H1 (cell line): Measurements from ENCODE around the gene ALDH1B1. TPM values are rescaled to one million over a fixed set of nuclear protein-coding genes. Genes with fewer than 3 reads are reported as not detected.

ENCODE experiments used
- EP300 ChIP-seq, 2 experiments: IDR thresholded peaks; 1 replicate in 1 of 2; 2 replicates in 1 of 2; pipeline ENCODE4 v1.6.1; 2011 to 2012; ENCODE audit warnings: low read depth in 2 of 2, low read length in 2 of 2, mild to moderate bottlenecking in 2 of 2, borderline replicate concordance in 1 of 2, inconsistent platforms in 1 of 2, moderate library complexity in 1 of 2
- EZH2 ChIP-seq: fragments of 200-600 bp; sonication (generic); IDR thresholded peaks from 2 replicates; pipeline ENCODE4 v1.7.1; 2012; ENCODE audit warnings: low read depth, mild to moderate bottlenecking, moderate library complexity, low read length, inconsistent platforms; ENCODE audit not compliant: severe bottlenecking
- HDAC2 ChIP-seq, 2 experiments: fragments of 300-600 bp in 1 of 2; sonication (generic) in 1 of 2; IDR thresholded peaks; 2 replicates each; pipeline ENCODE4 v1.6.1; 2011 to 2012; ENCODE audit warnings: low read depth in 2 of 2, low read length in 2 of 2, mild to moderate bottlenecking in 2 of 2, moderate library complexity in 2 of 2, borderline replicate concordance in 1 of 2, inconsistent platforms in 1 of 2
- KDM4A ChIP-seq: IDR thresholded peaks from one replicate; pipeline ENCODE4 v1.7.1; 2012; ENCODE audit warnings: low read depth, mild to moderate bottlenecking, moderate library complexity, low read length, inconsistent platforms; ENCODE audit not compliant: severe bottlenecking
- TCF12 ChIP-seq: IDR thresholded peaks from 2 replicates; pipeline ENCODE4 v1.6.1; 2011; ENCODE audit warnings: low read depth, mild to moderate bottlenecking, low read length
- polyA plus RNA-seq, 7 experiments: library from polyadenylated mRNA; depleted of rRNA in 3 of 7; stranded (reverse) in 5 of 7; unstranded in 2 of 7; fragments of >200 nt in 5 of 7; fragments of 200-250 nt in 2 of 7; gene quantifications; 1 replicate in 5 of 7; 2 replicates in 1 of 7; 4 replicates in 1 of 7; pipeline versions ENCODE4 v1.2.1 to v1.2.3, GENCODE V29; 2011 to 2013; ENCODE audit warnings: missing spikeins in 2 of 7, mixed read lengths in 2 of 7
- total RNA-seq: library from RNA; stranded (reverse); fragmentation: NEBNext Ultra II Directional; extraction: Animal tissue kit (Norgen Biotek cat#: 25700); gene quantifications from 2 replicates; pipeline ENCODE4 v1.2.1, GENCODE V29; 2021

Gene ALDH1B1
- total and polyA plus RNA-seq, 2 of the 8 experiments (the other 6 are each of a cell fraction or from before 2014, with no cell fraction given) = 41.6 to 78.7 TPM

GRCh38 chr9:38380872-38381534 is 11.5 kb upstream of the ALDH1B1 start (continued):
- TF ChIP-seq KDM4A = peak; percentile 26
- TF ChIP-seq HDAC2 (IDR thresholded peaks at IDR 0.05; ENCODE audit: borderline replicate concordance in 1 of 2, low read depth in 2 of 2, low read length in 2 of 2) = 0 out of 4 replicates have a peak, but pooled peaks of 1 of the 2 experiments have one; percentile 24
- TF ChIP-seq EP300 (IDR thresholded peaks at IDR 0.05; ENCODE audit: borderline replicate concordance in 1 of 2, low read depth in 2 of 2, low read length in 2 of 2) = peak in 1 of 2 experiments; percentile 52; a peak in 1 of 3 replicates
- TF ChIP-seq EZH2 = no peak
- 0 out of 2 replicates have a peak, but pooled peaks have one; percentile 47 for TF ChIP-seq TCF12
